ENCODE results near the gene TMEM151B. TPM values are rescaled to one million over a fixed set of nuclear protein-coding genes. Genes with fewer than 3 reads are reported as not detected.

Gene TMEM151B
- total and polyA plus RNA-seq, 2 donors (not counting 1 experiment from before 2014, with no cell fraction given), result 0.01 to 0.10 TPM

- Histone ChIP-seq H3K27ac (ENCODE audit: low read length in 2 of 2) (no peak overlapping the region), H3K27me3 (replicated peaks in 1 of 4; ENCODE audit: control extremely low read depth in 1 of 4, control insufficient read depth in 3 of 4, insufficient read depth in 4 of 4, low read length in 3 of 4) (peaks cover 0 to 33% (median 6%) of the 10 kb centered on the region in 4 experiments)
- no peaks in the 10 kb centered on the region for H3K9me3 Mint-ChIP-seq (ENCODE audit: insufficient read depth)
Measured at GRCh38 chr6:44286747-44287146, 16.5 kb downstream of the TMEM151B start.

GRCh38 chr6:44289726-44290260, 19.5 kb downstream of the TMEM151B start:
- no peaks in the 10 kb centered on the region for H3K4me1 ChIP-seq (ENCODE audit: control insufficient read depth in 2 of 2, insufficient read depth in 2 of 2, low read length in 2 of 2)
- H3K27ac Mint-ChIP-seq, result no peak overlapping the region
- H3K27me3 ChIP-seq (replicated peaks in 1 of 4; ENCODE audit: control extremely low read depth in 1 of 4, control insufficient read depth in 3 of 4, insufficient read depth in 4 of 4, low read length in 3 of 4), result peaks cover 0 to 48% (median 11%) of the 10 kb centered on the region in 4 experiments
- H3K79me2 ChIP-seq (ENCODE audit: control insufficient read depth, insufficient read depth, low read length), result no peaks in the 10 kb centered on the region
- no peak overlapping the region for H3K27ac ChIP-seq (ENCODE audit: low read length in 2 of 2)
- H3K4me1 Mint-ChIP-seq, result no peaks in the 10 kb centered on the region
- no peak overlapping the region for H3K4me3 Mint-ChIP-seq
- DNase-seq (no peak), ATAC-seq (ENCODE audit: low read depth) (no peak)
- TF ChIP-seq, protein P1, sequence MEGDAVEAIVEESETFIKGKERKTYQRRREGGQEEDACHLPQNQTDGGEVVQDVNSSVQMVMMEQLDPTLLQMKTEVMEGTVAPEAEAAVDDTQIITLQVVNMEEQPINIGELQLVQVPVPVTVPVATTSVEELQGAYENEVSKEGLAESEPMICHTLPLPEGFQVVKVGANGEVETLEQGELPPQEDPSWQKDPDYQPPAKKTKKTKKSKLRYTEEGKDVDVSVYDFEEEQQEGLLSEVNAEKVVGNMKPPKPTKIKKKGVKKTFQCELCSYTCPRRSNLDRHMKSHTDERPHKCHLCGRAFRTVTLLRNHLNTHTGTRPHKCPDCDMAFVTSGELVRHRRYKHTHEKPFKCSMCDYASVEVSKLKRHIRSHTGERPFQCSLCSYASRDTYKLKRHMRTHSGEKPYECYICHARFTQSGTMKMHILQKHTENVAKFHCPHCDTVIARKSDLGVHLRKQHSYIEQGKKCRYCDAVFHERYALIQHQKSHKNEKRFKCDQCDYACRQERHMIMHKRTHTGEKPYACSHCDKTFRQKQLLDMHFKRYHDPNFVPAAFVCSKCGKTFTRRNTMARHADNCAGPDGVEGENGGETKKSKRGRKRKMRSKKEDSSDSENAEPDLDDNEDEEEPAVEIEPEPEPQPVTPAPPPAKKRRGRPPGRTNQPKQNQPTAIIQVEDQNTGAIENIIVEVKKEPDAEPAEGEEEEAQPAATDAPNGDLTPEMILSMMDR (IDR thresholded peaks at IDR 0.05), result no peak
- no peak for TF ChIP-seq EZH2 (IDR thresholded peaks at IDR 0.05; ENCODE audit: borderline replicate concordance, insufficient read depth, low read depth, low read length, poor library complexity, severe bottlenecking)
- H3K9ac ChIP-seq (ENCODE audit: low read length), result no peak overlapping the region
- H4K20me1 ChIP-seq (ENCODE audit: control insufficient read depth, insufficient read depth, low read length, poor library complexity, severe bottlenecking), result no peaks in the 10 kb centered on the region
- no peaks in the 10 kb centered on the region for H3K9me3 Mint-ChIP-seq (ENCODE audit: insufficient read depth)
- ChIA-PET CTCF (no interaction called here), POLR2A (interaction anchor here (0.6 kb wide), 1 partner anchor 49 kb away, joined by 3 read pairs; no protein-coding TSS in a partner anchor)
- no peak overlapping the region for H3K4me3 ChIP-seq (ENCODE audit: control extremely low read depth in 1 of 5, extremely low read depth in 1 of 5, insufficient read depth in 1 of 5, low read depth in 2 of 5, low read length in 4 of 5)
- H3K36me3 ChIP-seq (replicated peaks in 1 of 2; ENCODE audit: control extremely low read depth in 1 of 2, control insufficient read depth in 1 of 2, extremely low read depth in 1 of 2, insufficient read depth in 2 of 2, low read length in 1 of 2), result no peaks in the 10 kb centered on the region
- H3K27me3 Mint-ChIP-seq, result peaks cover 69% of the 10 kb centered on the region
- WGBS (ENCODE audit: insufficient coverage), result 49% methylated on average over 4 of the region's 7 CpGs
- H2AFZ ChIP-seq (ENCODE audit: insufficient read depth, low read depth, low read length, poor library complexity, severe bottlenecking), result no peak overlapping the region
- H3K4me2 ChIP-seq (replicated peaks; ENCODE audit: low read depth, low read length, poor library complexity, severe bottlenecking), result no peak overlapping the region
- intact Hi-C loops (cut with micrococcal nuclease), result no loop called here
- no peaks in the 10 kb centered on the region for H3K9me3 ChIP-seq (ENCODE audit: control extremely low read depth in 1 of 3, control insufficient read depth in 2 of 3, insufficient read depth in 1 of 3, low read length in 2 of 3)

More at GRCh38 chr6:44286747-44287146, 16.5 kb downstream of the TMEM151B start:
- Mint-ChIP-seq H3K4me3 (no peak overlapping the region), H3K27me3 (peaks cover 72% of the 10 kb centered on the region), H3K27ac (no peak overlapping the region), H3K4me1 (no peaks in the 10 kb centered on the region)
- POLR2A ChIA-PET, result no interaction called here
- Histone ChIP-seq H3K9ac (ENCODE audit: low read length) (no peak overlapping the region), H3K79me2 (ENCODE audit: control insufficient read depth, insufficient read depth, low read length) (no peaks in the 10 kb centered on the region), H3K36me3 (replicated peaks in 1 of 2; ENCODE audit: control extremely low read depth in 1 of 2, control insufficient read depth in 1 of 2, extremely low read depth in 1 of 2, insufficient read depth in 2 of 2, low read length in 1 of 2) (no peaks in the 10 kb centered on the region), H3K4me3 (ENCODE audit: control extremely low read depth in 1 of 5, extremely low read depth in 1 of 5, insufficient read depth in 1 of 5, low read depth in 2 of 5, low read length in 4 of 5) (no peak overlapping the region), H2AFZ (ENCODE audit: insufficient read depth, low read depth, low read length, poor library complexity, severe bottlenecking) (no peak overlapping the region), H4K20me1 (ENCODE audit: control insufficient read depth, insufficient read depth, low read length, poor library complexity, severe bottlenecking) (no peaks in the 10 kb centered on the region), H3K9me3 (ENCODE audit: control extremely low read depth in 1 of 3, control insufficient read depth in 2 of 3, insufficient read depth in 1 of 3, low read length in 2 of 3) (no peaks in the 10 kb centered on the region), H3K4me2 (replicated peaks; ENCODE audit: low read depth, low read length, poor library complexity, severe bottlenecking) (no peak overlapping the region), H3K4me1 (ENCODE audit: control insufficient read depth in 2 of 2, insufficient read depth in 2 of 2, low read length in 2 of 2) (no peaks in the 10 kb centered on the region)
- CTCF ChIA-PET, result no interaction called here
- TF ChIP-seq, protein P1 (IDR thresholded peaks at IDR 0.05), result no peak
- no peak for TF ChIP-seq EZH2 (IDR thresholded peaks at IDR 0.05; ENCODE audit: borderline replicate concordance, insufficient read depth, low read depth, low read length, poor library complexity, severe bottlenecking)
- intact Hi-C loops (cut with micrococcal nuclease), result no loop called here
- ATAC-seq (ENCODE audit: low read depth) (no peak), DNase-seq (no peak)
- WGBS (ENCODE audit: insufficient coverage), result no CpG with 5 or more reads among the region's 2 CpGs
